SK-N-MC (cell line): ENCODE measurements around the gene FBXL7.

Experiments
- EZH2 ChIP-seq: fragments of 200-600 bp; sonication (generic); IDR thresholded peaks from one replicate; pipeline ENCODE4 v1.6.1; 2017; ENCODE audit warnings: antibody characterized with exemption
- FOXP2 ChIP-seq: optimal IDR thresholded peaks from 2 replicates; pipeline ENCODE3; 2011; ENCODE audit warnings: mild to moderate bottlenecking, moderate library complexity; ENCODE audit not compliant: insufficient read depth; ENCODE audit errors: extremely low read length, control extremely low read depth
- POLR2AphosphoS5 ChIP-seq: IDR thresholded peaks from 2 replicates; pipeline ENCODE4 v1.6.1; 2012; ENCODE audit warnings: mild to moderate bottlenecking, low read depth, low read length, borderline replicate concordance

DNA sequence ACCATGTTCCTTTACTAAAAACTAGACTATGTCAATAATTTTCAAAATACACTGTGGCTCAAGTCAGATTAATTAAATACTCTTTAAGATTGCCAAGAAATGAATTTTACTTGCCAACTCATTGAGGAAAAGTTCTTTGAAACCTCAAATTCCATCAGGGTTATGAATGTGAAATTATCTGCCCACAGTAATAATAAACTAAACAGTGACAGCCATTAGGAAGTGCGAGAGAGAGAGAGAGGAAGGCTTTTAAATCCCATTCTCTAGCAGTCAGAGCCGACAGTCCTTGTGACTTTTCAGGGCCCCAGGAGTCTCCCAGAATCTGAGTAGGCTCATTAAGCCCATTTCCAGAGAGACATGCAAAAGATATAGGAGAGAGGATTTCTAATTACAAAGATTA is 443.5 kb downstream of the FBXL7 start:
- TF ChIP-seq POLR2AphosphoS5 (no peak), EZH2 (no peak), FOXP2 (no peak)
